A549 treated with DMSO at 1 μM for 4 hours (cell line): ENCODE results near the gene ZNF213. TPM values are rescaled to one million over a fixed set of nuclear protein-coding genes. Genes with fewer than 3 reads are reported as not detected.

Experiments used
- total RNA-seq: library from RNA; stranded (reverse); fragments of 200-300 nt; extraction: Qiagen RNA extraction; gene quantifications from 5 replicates; pipeline ENCODE4 v1.2.3, GENCODE V29; 2022; ENCODE audit warnings: low read depth

Gene ZNF213
- 8.2 to 13.3 TPM (median 11.1 TPM) in 5 replicates for total RNA-seq

GRCh38 chr16:3134338-3135125 lies at the start of gene ZNF213:
TSS of gene ZNF213 (plus strand) at chr16:3135029. CDS start at chr16:3137281, 2,252 bp downstream.

GRCh38 chr16:3098459-3099394 lies 36.1 kb upstream of the ZNF213 start, which contains the start of gene ZSCAN10:
TSS of gene ZSCAN10 (minus strand) at chr16:3099294. CDS start at chr16:3092937, 6,357 bp downstream.

GRCh38 chr16:3112058-3112880 lies 22.6 kb upstream of the ZNF213 start, which contains the start of gene ZNF205:
TSS of gene ZNF205 (plus strand) at chr16:3112586. CDS start at chr16:3113431, 845 bp downstream.

GRCh38 chr16:3187798-3188674 lies 53.2 kb downstream of the ZNF213 start, which contains the start of gene OR1F1:
TSS of gene OR1F1 (plus strand) at chr16:3188204.

Other genes with a start within 250 kb of the ZNF213 start
- 20.1 to 29.5 TPM (median 27.2 TPM) in 5 replicates for gene FLYWCH1, start 223.1 kb upstream of the ZNF213 start, total RNA-seq
- gene KREMEN2, start 170.8 kb upstream of the ZNF213 start, total RNA-seq, result 1.1 to 2.8 TPM (median 2.0 TPM) in 5 replicates
- 34.1 to 44.1 TPM (median 38.0 TPM) in 5 replicates for gene PAQR4, start 165.7 kb upstream of the ZNF213 start, total RNA-seq
- 69.3 to 97.7 TPM (median 85.3 TPM) in 5 replicates for gene PKMYT1, start 154.6 kb upstream of the ZNF213 start, total RNA-seq
- gene CLDN9, start 122.1 kb upstream of the ZNF213 start, total RNA-seq, result 0.33 to 0.59 TPM (median 0.49 TPM) in 5 replicates
- gene CLDN6, start 116.8 kb upstream of the ZNF213 start, total RNA-seq, result 0.17 to 0.82 TPM (median 0.40 TPM) in 5 replicates
- 584 to 710 TPM (median 600 TPM) in 5 replicates for gene TNFRSF12A, start 114.7 kb upstream of the ZNF213 start, total RNA-seq
- 206 to 241 TPM (median 224 TPM) in 5 replicates for gene HCFC1R1, start 111.1 kb upstream of the ZNF213 start, total RNA-seq
- 24.1 to 38.0 TPM (median 33.0 TPM) in 5 replicates for gene THOC6, start 111.0 kb upstream of the ZNF213 start, total RNA-seq
- gene BICDL2, start 98.1 kb upstream of the ZNF213 start, total RNA-seq, result not detected in 5 replicates
- gene MMP25, start 88.5 kb upstream of the ZNF213 start, total RNA-seq, result 0.69 to 1.1 TPM (median 0.78 TPM) in 5 replicates
- 22.5 to 31.8 TPM (median 27.0 TPM) in 5 replicates for gene IL32, start 69.4 kb upstream of the ZNF213 start, total RNA-seq
- gene ZSCAN10, start 35.7 kb upstream of the ZNF213 start, total RNA-seq, result 0.08 TPM in 1 of 5 replicates, not detected in the others
- 10.9 to 15.0 TPM (median 12.1 TPM) in 5 replicates for gene ZNF205, start 22.4 kb upstream of the ZNF213 start, total RNA-seq
- gene OR1F1, start 53.2 kb downstream of the ZNF213 start, total RNA-seq, result 0.44 to 0.59 TPM (median 0.53 TPM) in 5 replicates
- gene ZNF200, start 100.1 kb downstream of the ZNF213 start, total RNA-seq, result 8.6 to 11.7 TPM (median 9.0 TPM) in 5 replicates
- not detected in 5 replicates for gene MEFV, start 121.6 kb downstream of the ZNF213 start, total RNA-seq
- 35.3 to 44.6 TPM (median 37.6 TPM) in 5 replicates for gene ZNF263, start 148.5 kb downstream of the ZNF213 start, total RNA-seq
- gene TIGD7, start 170.4 kb downstream of the ZNF213 start, total RNA-seq, result 1.3 to 1.8 TPM (median 1.5 TPM) in 5 replicates
- 10.0 to 12.5 TPM (median 12.1 TPM) in 5 replicates for gene ZNF75A, start 170.5 kb downstream of the ZNF213 start, total RNA-seq
- gene OR2C1, start 220.9 kb downstream of the ZNF213 start, total RNA-seq, result not detected in 5 replicates